Activated naive CD8-positive, alpha-beta T cell treated with anti-CD3 and anti-CD28 coated beads, Interleukin-2, amount 10 ng/mL, durations not matched to agents 7 days and 5 days (primary cell): Measurements from ENCODE around the gene USP13. TPM values are rescaled to one million over a fixed set of nuclear protein-coding genes. Genes with fewer than 3 reads are reported as not detected.

Experiments used
- ATAC-seq: fragments of 150-1000 bp; cut with Tn5 transposase; one replicate; pipeline ENCODE4 v1.10.0; 2021; ENCODE audit warnings: low read depth, moderate library complexity
- POLR2A ChIA-PET: fragments of 350-600 bp; sonication (Branson Sonifier 250); formaldehyde crosslinking; loops from one replicate; lab custom pipeline; 2021; ENCODE audit warnings: antibody characterized with exemption; lab: Charles Lee
- DNase-seq: peaks from one replicate; pipeline ENCODE4 v3.0.0; 2021
- H3K27ac Mint-ChIP-seq: one replicate; pipeline ENCODE4 v1.8.0; 2022; ENCODE audit warnings: mild to moderate bottlenecking, mixed read lengths
- H3K27me3 Mint-ChIP-seq: one replicate; pipeline ENCODE4 v1.8.0; 2022; ENCODE audit warnings: mild to moderate bottlenecking, moderate library complexity, mixed read lengths
- H3K36me3 Mint-ChIP-seq: one replicate; pipeline ENCODE4 v1.8.0; 2021; ENCODE audit warnings: mild to moderate bottlenecking, mixed read lengths
- H3K4me1 Mint-ChIP-seq: one replicate; pipeline ENCODE4 v1.8.0; 2021; ENCODE audit warnings: mixed read lengths
- H3K4me3 Mint-ChIP-seq: one replicate; pipeline ENCODE4 v1.8.0; 2022; ENCODE audit warnings: mild to moderate bottlenecking, moderate library complexity, mixed read lengths
- H3K9me3 Mint-ChIP-seq: one replicate; pipeline ENCODE4 v1.8.0; 2021; ENCODE audit warnings: mixed read lengths
- total RNA-seq, 2 experiments: library from RNA; stranded (reverse); gene quantifications; one replicate each; pipeline ENCODE4 v1.2.3, GENCODE V29; 2021

USP13 gene
- total RNA-seq, 2 experiments from 2014 or later = 7.1 to 8.4 TPM

GRCh38 chr3:179688850-179689249, 36.0 kb downstream of the USP13 start:
- Mint-ChIP-seq H3K4me1 (peaks cover 2% of the 10 kb centered on the region), H3K27me3 (no peaks in the 10 kb centered on the region), H3K27ac (no peak overlapping the region), H3K36me3 (peaks cover 9% of the 10 kb centered on the region), H3K9me3 (no peaks in the 10 kb centered on the region), H3K4me3 (no peak overlapping the region)
- no peak for DNase-seq
- POLR2A ChIA-PET = no interaction called here
- ATAC-seq = no peak

- peaks cover 6% of the 10 kb centered on the region for H3K36me3 Mint-ChIP-seq
- POLR2A ChIA-PET = no interaction called here
- H3K4me1 Mint-ChIP-seq = no peaks in the 10 kb centered on the region
- no peak overlapping the region for H3K4me3 Mint-ChIP-seq
- no peaks in the 10 kb centered on the region for H3K9me3 Mint-ChIP-seq
- ATAC-seq (no peak), DNase-seq (no peak)
- H3K27me3 Mint-ChIP-seq = no peaks in the 10 kb centered on the region
- H3K27ac Mint-ChIP-seq = no peak overlapping the region
Measured at GRCh38 chr3:179694731-179695130, 41.9 kb downstream of the USP13 start.

- ATAC-seq = no peak
- POLR2A ChIA-PET = no interaction called here
- Mint-ChIP-seq H3K4me3 (no peak overlapping the region), H3K9me3 (no peaks in the 10 kb centered on the region), H3K36me3 (peaks cover 4% of the 10 kb centered on the region), H3K4me1 (no peaks in the 10 kb centered on the region), H3K27ac (no peak overlapping the region), H3K27me3 (no peaks in the 10 kb centered on the region)
- DNase-seq = no peak
Measured at GRCh38 chr3:179695672-179696313, 43.0 kb downstream of the USP13 start.

- Mint-ChIP-seq H3K27ac (no peak overlapping the region), H3K4me1 (no peaks in the 10 kb centered on the region), H3K4me3 (no peak overlapping the region), H3K9me3 (no peaks in the 10 kb centered on the region), H3K36me3 (peaks cover 1% of the 10 kb centered on the region), H3K27me3 (no peaks in the 10 kb centered on the region)
- no peak for ATAC-seq
- POLR2A ChIA-PET = no interaction called here
- DNase-seq = no peak
Measured at GRCh38 chr3:179697736-179698332, 45.0 kb downstream of the USP13 start.

GRCh38 chr3:179700716-179701115, 47.9 kb downstream of the USP13 start:
- no peak overlapping the region for H3K27ac Mint-ChIP-seq
- H3K36me3 Mint-ChIP-seq = no peaks in the 10 kb centered on the region
- no peak for ATAC-seq
- no peak overlapping the region for H3K4me3 Mint-ChIP-seq
- no peaks in the 10 kb centered on the region for H3K4me1 Mint-ChIP-seq
- DNase-seq = no peak
- POLR2A ChIA-PET = no interaction called here
- H3K27me3 Mint-ChIP-seq = no peaks in the 10 kb centered on the region
- no peaks in the 10 kb centered on the region for H3K9me3 Mint-ChIP-seq

GRCh38 chr3:179701176-179701827, 48.5 kb downstream of the USP13 start:
- DNase-seq (no peak), ATAC-seq (no peak)
- H3K27me3 Mint-ChIP-seq = no peaks in the 10 kb centered on the region
- H3K9me3 Mint-ChIP-seq = no peaks in the 10 kb centered on the region
- H3K27ac Mint-ChIP-seq = no peak overlapping the region
- no peak overlapping the region for H3K4me3 Mint-ChIP-seq
- no peaks in the 10 kb centered on the region for H3K36me3 Mint-ChIP-seq
- POLR2A ChIA-PET = no interaction called here
- no peaks in the 10 kb centered on the region for H3K4me1 Mint-ChIP-seq

- no peak for ATAC-seq
- no peaks in the 10 kb centered on the region for H3K4me1 Mint-ChIP-seq
- H3K27ac Mint-ChIP-seq = no peak overlapping the region
- H3K27me3 Mint-ChIP-seq = no peaks in the 10 kb centered on the region
- DNase-seq = no peak
- no peaks in the 10 kb centered on the region for H3K36me3 Mint-ChIP-seq
- no peak overlapping the region for H3K4me3 Mint-ChIP-seq
- no peaks in the 10 kb centered on the region for H3K9me3 Mint-ChIP-seq
- POLR2A ChIA-PET = no interaction called here
Measured at GRCh38 chr3:179702271-179702947, 49.6 kb downstream of the USP13 start.

- Mint-ChIP-seq H3K27ac (no peak overlapping the region), H3K9me3 (no peaks in the 10 kb centered on the region), H3K27me3 (no peaks in the 10 kb centered on the region), H3K4me3 (no peak overlapping the region), H3K36me3 (no peaks in the 10 kb centered on the region), H3K4me1 (no peaks in the 10 kb centered on the region)
- POLR2A ChIA-PET = no interaction called here
- DNase-seq = no peak
- no peak for ATAC-seq
Measured at GRCh38 chr3:179703816-179704215, 51.0 kb downstream of the USP13 start.

- no peaks in the 10 kb centered on the region for H3K36me3 Mint-ChIP-seq
Measured at GRCh38 chr3:179706233-179706632, 53.4 kb downstream of the USP13 start.

GRCh38 chr3:179710079-179710478, 57.2 kb downstream of the USP13 start:
- DNase-seq (no peak), ATAC-seq (no peak)
- Mint-ChIP-seq H3K27ac (no peak overlapping the region), H3K4me3 (no peak overlapping the region), H3K27me3 (no peaks in the 10 kb centered on the region), H3K36me3 (no peaks in the 10 kb centered on the region), H3K9me3 (no peaks in the 10 kb centered on the region), H3K4me1 (no peaks in the 10 kb centered on the region)
- POLR2A ChIA-PET = no interaction called here

More at GRCh38 chr3:179706233-179706632, 53.4 kb downstream of the USP13 start:
- no peaks in the 10 kb centered on the region for H3K9me3 Mint-ChIP-seq
- POLR2A ChIA-PET = no interaction called here
- ATAC-seq (no peak), DNase-seq (no peak)
- no peaks in the 10 kb centered on the region for H3K27me3 Mint-ChIP-seq
- no peak overlapping the region for H3K27ac Mint-ChIP-seq
- no peaks in the 10 kb centered on the region for H3K4me1 Mint-ChIP-seq
- H3K4me3 Mint-ChIP-seq = no peak overlapping the region

- no peak overlapping the region for H3K4me3 Mint-ChIP-seq
- H3K27ac Mint-ChIP-seq = no peak overlapping the region
Measured at GRCh38 chr3:179713643-179714090, 60.8 kb downstream of the USP13 start.

GRCh38 chr3:179715582-179715981, 62.7 kb downstream of the USP13 start:
- POLR2A ChIA-PET = no interaction called here
- Mint-ChIP-seq H3K4me3 (no peak overlapping the region), H3K36me3 (no peaks in the 10 kb centered on the region), H3K27me3 (no peaks in the 10 kb centered on the region), H3K27ac (no peak overlapping the region), H3K4me1 (no peaks in the 10 kb centered on the region), H3K9me3 (no peaks in the 10 kb centered on the region)
- ATAC-seq (no peak), DNase-seq (no peak)

More at GRCh38 chr3:179713643-179714090, 60.8 kb downstream of the USP13 start:
- H3K4me1 Mint-ChIP-seq = no peaks in the 10 kb centered on the region
- H3K36me3 Mint-ChIP-seq = no peaks in the 10 kb centered on the region
- ATAC-seq = no peak
- DNase-seq = no peak
- POLR2A ChIA-PET = no interaction called here
- H3K27me3 Mint-ChIP-seq = no peaks in the 10 kb centered on the region
- no peaks in the 10 kb centered on the region for H3K9me3 Mint-ChIP-seq

- Mint-ChIP-seq H3K36me3 (no peaks in the 10 kb centered on the region), H3K4me1 (no peaks in the 10 kb centered on the region), H3K9me3 (no peaks in the 10 kb centered on the region), H3K27me3 (no peaks in the 10 kb centered on the region), H3K4me3 (no peak overlapping the region), H3K27ac (no peak overlapping the region)
- no peak for DNase-seq
- no peak for ATAC-seq
- POLR2A ChIA-PET = no interaction called here
Measured at GRCh38 chr3:179716226-179716625, 63.4 kb downstream of the USP13 start.
